ENCODE measurements around the gene TAC1. TPM values are rescaled to one million over a fixed set of nuclear protein-coding genes. Genes with fewer than 3 reads are reported as not detected.

TAC1 gene
- total and polyA plus RNA-seq, 10 of the 15 experiments (the other 5 are each of a cell fraction or from before 2014, with no cell fraction given) = not detected

GRCh38 chr7:97685952-97686351 is 45.9 kb upstream of the TAC1 start (continued):
- no peak for TF ChIP-seq SMC3 (IDR thresholded peaks at IDR 0.05; ENCODE audit: borderline replicate concordance, low read length)

DNA sequence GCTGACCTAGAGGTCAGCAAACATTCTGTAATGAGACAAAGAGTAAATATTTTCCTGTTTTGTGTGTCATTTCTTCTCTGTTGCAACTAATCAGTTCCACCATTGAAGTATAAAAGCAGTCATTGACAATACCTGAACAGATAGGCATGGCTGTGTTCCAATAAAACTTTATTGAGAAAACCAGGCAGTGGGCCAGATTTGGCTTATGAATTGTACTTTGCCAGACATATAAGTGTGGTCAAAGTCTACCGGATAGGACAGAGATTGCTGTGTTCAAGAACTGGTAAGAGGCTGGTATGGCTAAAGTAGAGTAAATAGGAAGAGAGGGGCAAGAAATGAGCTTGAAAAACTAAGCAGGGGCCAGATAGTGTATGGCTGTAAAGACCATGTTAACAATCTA is 38.3 kb upstream of the TAC1 start:
- CTCF ChIA-PET = no interaction called here
- no peaks in the 10 kb centered on the region for H3K27me3 ChIP-seq (replicated peaks in 1 of 2; ENCODE audit: control insufficient read depth in 2 of 2, insufficient read depth in 2 of 2, low read length in 1 of 2)
- no peaks in the 10 kb centered on the region for H3K36me3 ChIP-seq (ENCODE audit: control insufficient read depth in 2 of 2, insufficient read depth in 2 of 2, low read length in 1 of 2)
- BruUV-seq (replicated peaks) = no TSS peak
- H4K20me1 ChIP-seq (ENCODE audit: control insufficient read depth, insufficient read depth) = no peaks in the 10 kb centered on the region
- no peaks in the 10 kb centered on the region for H3K79me2 ChIP-seq (ENCODE audit: control insufficient read depth, insufficient read depth, low read length)
- H3K27ac ChIP-seq (ENCODE audit: control insufficient read depth, insufficient read depth) = no peak overlapping the region
- 42% methylated on average over 1 of the region's 1 CpG for WGBS (ENCODE audit: insufficient coverage, insufficient replicate concordance, low lambda C conversion rate, missing lambda C conversion rate)
- in situ Hi-C loops (cut with MboI) (no loop called here), intact Hi-C loops (cut with micrococcal nuclease; ENCODE audit: unreplicated experiment) (no loop called here)
- RAD21 ChIA-PET (ENCODE audit: unreplicated experiment) = no interaction called here
- H3K9ac ChIP-seq (ENCODE audit: control insufficient read depth, insufficient read depth, low read length) = no peak overlapping the region
- POLR2A ChIA-PET = no interaction called here
- FAIRE-seq (no peak), DNase-seq (ENCODE audit: low read depth, low spot score) (no peak), ATAC-seq (no peak)
- no peaks in the 10 kb centered on the region for H3K4me1 ChIP-seq (ENCODE audit: control insufficient read depth, insufficient read depth, low read length)
- H3K9me3 ChIP-seq (replicated peaks; ENCODE audit: control insufficient read depth, insufficient read depth, low read length) = no peaks in the 10 kb centered on the region
- no peak overlapping the region for H3K4me2 ChIP-seq (ENCODE audit: control insufficient read depth, insufficient read depth)
- H3K4me3 ChIP-seq = no peak overlapping the region
- SMC1A ChIA-PET (ENCODE audit: uncharacterized antibody, unreplicated experiment) = no interaction called here
- no peak overlapping the region for H2AFZ ChIP-seq (ENCODE audit: control insufficient read depth, low read depth, low read length)
- TF ChIP-seq ZNF622 (IDR thresholded peaks at IDR 0.05) (no peak), HDGF (IDR thresholded peaks at IDR 0.05) (no peak), PML (IDR thresholded peaks at IDR 0.05; ENCODE audit: low read length) (no peak), TCF3 (IDR thresholded peaks at IDR 0.05; ENCODE audit: borderline replicate concordance, insufficient read depth, low read depth, low read length) (no peak), ZBED1 (IDR thresholded peaks at IDR 0.05; ENCODE audit: borderline replicate concordance) (no peak), CHD4 (IDR thresholded peaks at IDR 0.05) (no peak), GATAD2B (conservative IDR thresholded peaks at IDR 0.05; ENCODE audit: low read depth) (no peak), PBX3 (IDR thresholded peaks at IDR 0.05; ENCODE audit: insufficient replicate concordance, low read depth, low read length) (no peak), RELB (IDR thresholded peaks at IDR 0.05; ENCODE audit: low read depth) (no peak), SUZ12 (IDR thresholded peaks at IDR 0.05; ENCODE audit: unreplicated experiment) (no peak), BHLHE40 (IDR thresholded peaks at IDR 0.05; ENCODE audit: borderline replicate concordance in 1 of 2, low read depth in 2 of 2, low read length in 1 of 2) (no peak), BCL11A (IDR thresholded peaks at IDR 0.05; ENCODE audit: low read depth, low read length) (no peak)
- TF ChIP-seq, protein P1, sequence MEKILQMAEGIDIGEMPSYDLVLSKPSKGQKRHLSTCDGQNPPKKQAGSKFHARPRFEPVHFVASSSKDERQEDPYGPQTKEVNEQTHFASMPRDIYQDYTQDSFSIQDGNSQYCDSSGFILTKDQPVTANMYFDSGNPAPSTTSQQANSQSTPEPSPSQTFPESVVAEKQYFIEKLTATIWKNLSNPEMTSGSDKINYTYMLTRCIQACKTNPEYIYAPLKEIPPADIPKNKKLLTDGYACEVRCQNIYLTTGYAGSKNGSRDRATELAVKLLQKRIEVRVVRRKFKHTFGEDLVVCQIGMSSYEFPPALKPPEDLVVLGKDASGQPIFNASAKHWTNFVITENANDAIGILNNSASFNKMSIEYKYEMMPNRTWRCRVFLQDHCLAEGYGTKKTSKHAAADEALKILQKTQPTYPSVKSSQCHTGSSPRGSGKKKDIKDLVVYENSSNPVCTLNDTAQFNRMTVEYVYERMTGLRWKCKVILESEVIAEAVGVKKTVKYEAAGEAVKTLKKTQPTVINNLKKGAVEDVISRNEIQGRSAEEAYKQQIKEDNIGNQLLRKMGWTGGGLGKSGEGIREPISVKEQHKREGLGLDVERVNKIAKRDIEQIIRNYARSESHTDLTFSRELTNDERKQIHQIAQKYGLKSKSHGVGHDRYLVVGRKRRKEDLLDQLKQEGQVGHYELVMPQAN (conservative IDR thresholded peaks at IDR 0.05) = no peak
- TF ChIP-seq, protein P2, sequence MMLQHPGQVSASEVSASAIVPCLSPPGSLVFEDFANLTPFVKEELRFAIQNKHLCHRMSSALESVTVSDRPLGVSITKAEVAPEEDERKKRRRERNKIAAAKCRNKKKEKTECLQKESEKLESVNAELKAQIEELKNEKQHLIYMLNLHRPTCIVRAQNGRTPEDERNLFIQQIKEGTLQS (IDR thresholded peaks at IDR 0.05; ENCODE audit: borderline replicate concordance, extremely low read depth, low read depth, low read length) = no peak
- TF ChIP-seq, protein P3, sequence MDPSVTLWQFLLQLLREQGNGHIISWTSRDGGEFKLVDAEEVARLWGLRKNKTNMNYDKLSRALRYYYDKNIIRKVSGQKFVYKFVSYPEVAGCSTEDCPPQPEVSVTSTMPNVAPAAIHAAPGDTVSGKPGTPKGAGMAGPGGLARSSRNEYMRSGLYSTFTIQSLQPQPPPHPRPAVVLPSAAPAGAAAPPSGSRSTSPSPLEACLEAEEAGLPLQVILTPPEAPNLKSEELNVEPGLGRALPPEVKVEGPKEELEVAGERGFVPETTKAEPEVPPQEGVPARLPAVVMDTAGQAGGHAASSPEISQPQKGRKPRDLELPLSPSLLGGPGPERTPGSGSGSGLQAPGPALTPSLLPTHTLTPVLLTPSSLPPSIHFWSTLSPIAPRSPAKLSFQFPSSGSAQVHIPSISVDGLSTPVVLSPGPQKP (IDR thresholded peaks at IDR 0.05; ENCODE audit: low read depth, low read length) = no peak
